HG03095 (cell line): ENCODE measurements around the gene GDI2.
A peak's percentile ranks its signal among the peaks of the same experiment; 100 is the strongest.
"Not testable (repeated sequence)": the region's sequence is repeated elsewhere in the genome, so short reads cannot be mapped to it uniquely, and the experiment has no call there.

Experiments
- ATAC-seq: cut with Tn5 transposase; IDR thresholded peaks from one replicate; pipeline ENCODE4 v1.9.1; 2021; ENCODE audit warnings: moderate library complexity; ENCODE audit not compliant: unreplicated experiment

GDI2 gene

GRCh38 chr10:5828725-5829124 is 15.5 kb upstream of the GDI2 start:
- ATAC-seq: no peak

GRCh38 chr10:5827841-5828240 is 14.6 kb upstream of the GDI2 start:
- ATAC-seq: no peak

GRCh38 chr10:5826511-5826910 is 13.3 kb upstream of the GDI2 start:
- not testable (repeated sequence) for ATAC-seq

GRCh38 chr10:5818894-5819293 is 5.7 kb upstream of the GDI2 start:
- ATAC-seq: peak; percentile 42

GRCh38 chr10:5818048-5818331 is 4.8 kb upstream of the GDI2 start:
- no peak for ATAC-seq

- no peak for ATAC-seq
Observed at GRCh38 chr10:5817322-5818047, 4.3 kb upstream of the GDI2 start.

- no peak for ATAC-seq
Observed at GRCh38 chr10:5816170-5816569, 2.9 kb upstream of the GDI2 start.

GRCh38 chr10:5814110-5815107 is 1.2 kb upstream of the GDI2 start:
- no peak for ATAC-seq

GRCh38 chr10:5813091-5813340 is 218 bp downstream of the GDI2 start:
- ATAC-seq: peak; percentile 21

GRCh38 chr10:5812283-5813090 is 747 bp downstream of the GDI2 start:
- ATAC-seq: peak; percentile 14

GRCh38 chr10:5811387-5811821 is 1.8 kb downstream of the GDI2 start:
- ATAC-seq: no peak

- ATAC-seq: no peak
Observed at GRCh38 chr10:5810225-5810624, 3.0 kb downstream of the GDI2 start.

- ATAC-seq: no peak
Observed at GRCh38 chr10:5809527-5810154, 3.6 kb downstream of the GDI2 start.

GRCh38 chr10:5808783-5809392 is 4.3 kb downstream of the GDI2 start:
- ATAC-seq: not testable (repeated sequence)

- ATAC-seq: no peak
Observed at GRCh38 chr10:5806745-5807144, 6.5 kb downstream of the GDI2 start.

- no peak for ATAC-seq
Observed at GRCh38 chr10:5805711-5806110, 7.5 kb downstream of the GDI2 start.

- ATAC-seq: no peak
Observed at GRCh38 chr10:5805260-5805659, 8.0 kb downstream of the GDI2 start.

- no peak for ATAC-seq
Observed at GRCh38 chr10:5804386-5804785, 8.8 kb downstream of the GDI2 start.

- no peak for ATAC-seq
Observed at GRCh38 chr10:5800782-5801181, 12.5 kb downstream of the GDI2 start.

GRCh38 chr10:5794236-5794635 is 19.0 kb downstream of the GDI2 start:
- no peak for ATAC-seq

GRCh38 chr10:5789626-5790025 is 23.6 kb downstream of the GDI2 start:
- no peak for ATAC-seq
